ENCODE measurements around the gene RASA4B. TPM values are rescaled to one million over a fixed set of nuclear protein-coding genes. Genes with fewer than 3 reads are reported as not detected.

The RASA4B gene
- total RNA-seq, result 0.51 and 2.5 TPM in 2 replicates

DNA sequence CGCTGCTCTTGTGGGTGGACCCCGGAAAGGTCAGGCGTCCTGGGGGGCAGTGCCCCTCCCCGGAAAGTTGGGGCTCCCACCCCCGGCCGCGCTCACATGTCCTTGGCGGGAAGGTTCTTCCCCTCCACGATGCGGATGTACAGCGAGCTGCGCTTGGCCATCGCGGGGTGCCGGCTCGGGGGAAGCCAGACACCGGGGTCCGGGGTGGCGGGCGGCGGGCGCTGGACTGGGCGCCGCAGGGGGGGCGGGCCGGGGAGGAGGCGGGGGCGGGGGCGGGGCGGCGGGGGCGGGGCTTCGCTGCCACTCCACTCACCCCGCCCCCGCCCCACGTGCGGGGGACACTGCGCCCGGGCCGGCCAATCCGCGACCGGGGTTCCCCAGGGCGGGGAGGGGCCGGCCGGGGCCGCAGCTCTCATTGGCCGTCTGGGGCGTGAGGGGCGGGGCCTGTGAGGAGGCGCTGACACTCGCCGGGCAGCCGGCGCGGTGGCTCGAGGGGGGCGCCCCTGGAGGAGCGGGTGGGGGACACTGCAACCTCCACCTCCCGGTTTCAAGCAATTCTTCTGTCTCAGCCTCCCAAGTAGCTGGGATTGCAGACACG is at the start of gene RASA4B:
Gene RASA4B, minus strand, starts transcription at position 228 of the 598 bp plus-strand sequence. Its CDS starts 67 bp downstream, at position 161.

DNA sequence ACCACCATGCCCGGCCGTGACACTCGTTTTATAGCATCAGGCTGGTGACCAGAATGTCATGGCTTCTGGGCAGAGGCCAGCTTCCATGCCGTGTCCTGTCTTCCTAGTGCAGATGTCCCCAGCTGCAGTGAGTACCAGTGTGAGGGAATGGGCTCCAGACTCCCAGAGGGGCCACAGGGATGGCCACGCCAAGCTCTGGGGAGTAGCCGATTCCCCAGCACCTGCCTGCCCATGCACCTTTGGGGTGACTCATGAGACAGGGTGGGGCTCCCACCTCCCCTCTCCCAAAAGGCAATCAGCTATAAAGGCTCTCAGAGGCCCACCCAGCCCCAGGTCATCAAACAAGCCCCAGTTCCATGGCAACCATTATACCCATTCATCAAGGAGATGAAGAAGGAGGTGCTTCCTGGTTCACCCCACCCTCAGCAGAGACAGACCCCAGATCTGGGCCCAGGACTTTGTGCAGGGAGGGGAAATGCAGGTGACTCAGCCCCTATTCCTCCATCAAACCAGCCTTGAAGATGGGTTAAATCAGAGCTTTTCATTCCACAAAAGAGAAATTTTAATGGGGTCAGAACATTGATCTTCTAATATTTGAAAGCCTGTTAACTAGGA is 33.3 kb upstream of the RASA4B start, which contains the start of gene SPDYE2:
Gene SPDYE2, plus strand, starts transcription at position 419 of the 615 bp plus-strand sequence. CDS start 2,030 bp downstream, outside the sequence.

DNA sequence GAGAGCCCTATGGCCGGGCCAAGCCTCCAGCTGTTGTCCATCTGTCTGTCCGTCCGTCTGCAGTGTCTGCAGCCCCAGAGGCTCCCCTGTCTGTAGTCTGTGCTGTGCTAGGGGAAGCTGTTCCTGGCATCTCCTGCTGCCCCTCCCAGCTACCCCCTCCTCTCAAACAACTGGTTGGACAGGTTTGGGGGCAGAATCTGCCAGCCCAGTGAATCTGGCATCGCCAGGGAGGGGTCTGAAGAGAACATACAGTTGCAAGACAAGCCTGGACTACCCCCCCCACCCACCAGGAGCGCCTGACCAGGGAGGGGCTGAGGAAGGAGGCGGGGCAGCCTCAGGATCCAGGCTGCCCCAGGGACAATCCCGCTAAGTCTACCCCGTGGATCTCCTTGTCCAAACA is 26.0 kb upstream of the RASA4B start, which contains the start of gene UPK3BL2:
Gene UPK3BL2, minus strand, starts transcription at position 101 of the 400 bp plus-strand sequence. Its CDS starts 60 bp downstream, at position 41.

DNA sequence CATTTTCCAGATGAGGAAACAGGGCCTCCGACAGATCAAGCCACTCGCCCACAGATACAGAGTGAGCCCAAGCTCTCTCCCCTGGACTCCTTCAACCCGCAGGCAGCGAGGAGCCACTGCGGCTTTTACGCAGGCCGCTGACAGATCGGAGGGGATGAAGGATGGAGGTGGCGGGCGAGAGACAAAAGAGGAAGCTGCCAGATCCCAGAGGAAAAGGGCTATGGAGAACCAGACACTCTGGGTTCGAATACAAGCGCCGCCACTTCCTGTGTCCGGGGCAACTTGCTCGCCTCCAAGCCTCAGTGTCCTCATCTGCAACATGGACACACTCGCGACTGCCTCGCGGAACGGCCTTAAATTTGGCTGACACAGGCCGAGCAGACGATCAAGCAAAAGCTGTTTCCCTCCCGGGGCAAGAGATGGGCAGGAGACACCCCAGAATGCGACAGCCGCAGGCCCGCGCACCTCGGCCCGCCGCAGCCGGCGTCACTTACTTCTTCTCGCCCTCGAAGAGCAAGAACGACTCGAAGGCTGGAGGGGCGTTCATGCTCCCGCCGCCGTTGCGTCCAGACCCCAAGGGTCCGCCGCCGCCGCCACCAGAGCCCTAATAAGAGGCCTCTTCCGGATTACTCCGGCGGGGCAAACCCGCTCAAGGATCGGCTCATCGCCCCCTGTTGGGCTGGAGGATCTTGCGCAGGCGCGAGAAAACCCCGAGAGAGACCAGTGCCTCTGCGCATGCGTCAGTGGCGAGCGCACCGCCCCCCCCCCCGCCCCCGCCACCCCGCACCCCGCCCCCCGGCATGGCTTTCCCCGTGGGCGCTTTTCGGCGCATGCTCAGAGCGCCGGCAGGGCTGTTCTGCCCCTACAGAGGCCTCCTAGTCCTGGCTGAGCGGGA is 39.0 kb downstream of the RASA4B start, which contains the start of gene POLR2J:
Gene POLR2J, minus strand, starts transcription at position 609 of the 895 bp plus-strand sequence. Its CDS starts 62 bp downstream, at position 547.

DNA sequence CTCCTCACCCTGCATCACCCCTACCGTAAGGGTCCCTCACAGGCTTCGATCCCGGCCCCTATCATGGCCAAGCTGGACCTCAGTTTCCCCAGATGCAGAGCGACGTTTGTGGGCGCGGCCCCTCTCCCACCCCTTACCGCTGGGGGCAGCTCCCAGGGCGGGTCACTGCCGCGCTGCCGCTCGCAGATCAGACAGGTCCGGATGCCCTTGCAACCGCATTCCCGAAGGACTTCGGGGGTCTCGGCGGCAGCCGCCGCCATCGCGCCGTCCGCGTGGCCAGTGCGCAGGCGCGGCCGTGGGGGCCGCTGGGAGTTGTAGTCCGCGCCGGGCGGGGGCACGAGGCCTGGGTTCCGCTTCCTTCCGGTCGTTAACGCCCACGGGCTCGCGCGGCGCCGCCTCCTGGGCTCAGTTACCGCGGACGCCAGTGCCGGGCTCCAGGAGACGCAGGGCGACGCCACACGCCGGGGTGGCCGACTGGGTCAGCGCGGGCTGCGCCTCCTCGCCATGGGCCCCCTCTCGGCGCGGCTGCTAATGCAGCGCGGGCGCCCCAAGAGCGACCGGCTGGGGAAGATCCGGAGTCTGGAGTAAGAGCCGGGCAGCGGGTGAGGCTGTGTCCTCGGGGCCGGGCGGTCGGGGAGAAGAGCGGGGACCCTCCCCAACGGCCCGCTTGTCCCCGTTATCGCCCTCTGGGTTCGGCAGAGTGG is 52.8 kb downstream of the RASA4B start, which contains the start of the genes ALKBH4 and LRWD1:
Gene ALKBH4, minus strand, starts transcription at position 287 of the 704 bp plus-strand sequence. Its CDS starts 27 bp downstream, at position 260.
Gene LRWD1, plus strand, starts transcription at position 408 of the 704 bp plus-strand sequence. Its CDS starts 97 bp downstream, at position 505.

DNA sequence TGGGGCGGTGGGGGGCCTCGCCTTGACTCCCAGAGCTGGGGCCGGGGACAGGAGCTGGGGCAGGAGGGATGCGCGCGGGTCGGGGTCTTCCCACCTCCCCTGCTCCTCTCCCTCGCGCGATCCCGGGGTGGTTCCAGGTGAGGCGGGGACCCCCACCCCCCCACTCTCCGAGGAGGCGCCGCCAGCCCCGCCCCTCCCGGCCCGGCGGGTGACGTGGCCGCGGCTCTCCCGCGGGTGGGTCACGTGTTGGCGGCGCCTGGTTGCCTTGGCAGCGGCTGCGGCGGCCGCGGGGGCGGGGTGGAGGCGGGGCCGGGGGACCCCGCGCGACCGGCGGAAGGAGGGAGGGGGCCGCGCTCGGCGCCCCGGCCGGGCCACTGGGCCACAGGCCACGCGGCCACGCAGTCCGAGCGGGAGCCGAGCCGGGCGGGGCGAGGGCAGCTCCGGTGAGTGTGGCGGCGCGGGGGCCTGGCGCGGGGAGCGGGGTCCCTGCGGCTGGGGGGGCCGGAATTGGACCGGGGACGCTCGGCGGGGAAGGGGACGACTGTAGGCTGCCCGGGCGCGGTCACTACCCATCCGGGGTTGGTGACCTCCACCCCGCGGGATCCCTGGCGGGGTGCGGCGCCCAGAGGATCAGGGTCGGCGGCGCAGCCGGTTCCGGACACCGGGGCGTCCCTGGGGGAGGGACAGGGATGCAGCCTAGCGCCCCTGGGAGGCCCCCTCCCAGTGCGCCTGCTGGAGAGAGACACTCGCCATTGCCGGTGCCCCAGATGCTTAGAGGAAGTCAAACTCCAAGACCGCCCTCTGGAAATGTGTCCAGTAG is 84.1 kb downstream of the RASA4B start, which contains the start of gene ORAI2:
Gene ORAI2, plus strand, starts transcription at position 357 of the 820 bp plus-strand sequence. CDS start 5,382 bp downstream, outside the sequence.

Other genes with a start within 250 kb of the RASA4B start
- 4.0 and 6.1 TPM in 2 replicates for gene SH2B2, start 230.9 kb downstream of the RASA4B start, total RNA-seq
- not detected in 2 replicates for gene SPDYE6, start 161.3 kb downstream of the RASA4B start, total RNA-seq
- gene PRKRIP1, start 121.4 kb downstream of the RASA4B start, total RNA-seq, result 13.3 and 15.0 TPM in 2 replicates
- 8.0 and 15.7 TPM in 2 replicates for gene ORAI2, start 84.2 kb downstream of the RASA4B start, total RNA-seq
- gene ALKBH4, start 52.9 kb downstream of the RASA4B start, total RNA-seq, result 11.8 and 14.9 TPM in 2 replicates
- gene LRWD1, start 52.8 kb downstream of the RASA4B start, total RNA-seq, result 14.4 and 31.0 TPM in 2 replicates
- gene POLR2J, start 38.9 kb downstream of the RASA4B start, total RNA-seq, result 24.7 and 40.1 TPM in 2 replicates
- 106 and 157 TPM in 2 replicates for gene UPK3BL2, start 25.9 kb upstream of the RASA4B start, total RNA-seq
- gene SPDYE2, start 33.4 kb upstream of the RASA4B start, total RNA-seq, result not detected in 2 replicates
- gene POLR2J3, start 54.8 kb upstream of the RASA4B start, total RNA-seq, result 3.4 and 10.8 TPM in 2 replicates
- 5.6 and 11.8 TPM in 2 replicates for gene RASA4, start 99.0 kb upstream of the RASA4B start, total RNA-seq
- 1,784 and 2,271 TPM in 2 replicates for gene UPK3BL1, start 125.0 kb upstream of the RASA4B start, total RNA-seq
- gene SPDYE2B, start 132.5 kb upstream of the RASA4B start, total RNA-seq, result not detected in 2 replicates
- 0.19 and 4.0 TPM in 2 replicates for gene POLR2J2, start 153.9 kb upstream of the RASA4B start, total RNA-seq
- 8.0 and 9.2 TPM in 2 replicates for gene FAM185A, start 231.2 kb upstream of the RASA4B start, total RNA-seq